Stimulated activated CD8-positive, alpha-beta memory T cell treated with anti-CD3 and anti-CD28 coated beads, Interleukin-7, amount 100 ng/mL, for 1 hour (primary cell): ENCODE results near the gene HSBP1L1.
"Not testable (repeated sequence)": the region's sequence is repeated elsewhere in the genome, so short reads cannot be mapped to it uniquely, and the experiment has no call there.

Source experiments
- DNase-seq, 2 donors: peaks; one replicate each; pipeline ENCODE4 v3.0.0-alpha.2; 2020; ENCODE audit warnings: low read depth in 2 of 2

The HSBP1L1 gene

DNA sequence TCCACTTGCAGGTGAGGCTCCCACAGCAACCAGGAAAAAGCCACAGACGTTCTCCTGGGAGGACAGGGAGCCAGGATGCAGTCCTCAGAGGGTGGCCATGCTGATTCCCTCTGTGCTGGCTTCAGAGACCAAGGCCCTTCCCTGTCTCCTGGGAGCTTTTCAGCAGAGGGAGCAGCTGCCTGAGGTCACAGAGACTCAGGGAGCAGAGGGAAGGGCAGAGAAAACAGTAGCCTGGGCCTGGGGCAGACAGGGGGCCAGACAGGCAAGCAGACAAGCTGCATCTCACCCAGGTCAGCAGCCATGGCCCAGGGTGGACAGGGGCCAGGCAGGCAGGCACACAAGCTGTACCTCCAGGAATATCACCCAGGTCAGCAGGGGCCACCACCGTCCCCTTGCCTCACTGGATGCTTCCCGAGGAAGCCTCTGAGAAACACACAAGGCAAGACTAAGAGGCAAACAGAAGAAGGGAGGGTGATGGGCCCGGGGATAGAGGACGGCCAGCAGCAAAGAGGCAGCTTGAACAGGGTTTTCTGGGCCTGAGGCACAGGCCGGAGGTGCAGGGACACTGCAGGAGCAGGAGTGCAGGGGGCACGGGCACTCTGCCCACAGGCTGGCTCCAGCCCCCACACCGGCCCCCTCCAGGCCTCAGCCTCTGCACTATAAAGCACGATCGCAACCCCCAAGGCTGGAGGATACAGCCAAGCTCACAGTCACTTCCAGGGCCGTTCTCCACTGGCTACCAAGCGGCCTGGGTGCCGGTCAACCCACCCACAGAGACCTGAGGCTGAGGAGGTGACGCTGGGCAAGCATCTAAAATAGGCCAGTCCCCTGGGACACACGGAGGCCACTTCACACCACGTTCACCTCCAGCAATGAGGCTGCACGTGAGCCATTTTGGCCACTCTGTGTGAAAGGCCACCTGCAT is 19.1 kb upstream of the HSBP1L1 start:
- no peak for DNase-seq

DNA sequence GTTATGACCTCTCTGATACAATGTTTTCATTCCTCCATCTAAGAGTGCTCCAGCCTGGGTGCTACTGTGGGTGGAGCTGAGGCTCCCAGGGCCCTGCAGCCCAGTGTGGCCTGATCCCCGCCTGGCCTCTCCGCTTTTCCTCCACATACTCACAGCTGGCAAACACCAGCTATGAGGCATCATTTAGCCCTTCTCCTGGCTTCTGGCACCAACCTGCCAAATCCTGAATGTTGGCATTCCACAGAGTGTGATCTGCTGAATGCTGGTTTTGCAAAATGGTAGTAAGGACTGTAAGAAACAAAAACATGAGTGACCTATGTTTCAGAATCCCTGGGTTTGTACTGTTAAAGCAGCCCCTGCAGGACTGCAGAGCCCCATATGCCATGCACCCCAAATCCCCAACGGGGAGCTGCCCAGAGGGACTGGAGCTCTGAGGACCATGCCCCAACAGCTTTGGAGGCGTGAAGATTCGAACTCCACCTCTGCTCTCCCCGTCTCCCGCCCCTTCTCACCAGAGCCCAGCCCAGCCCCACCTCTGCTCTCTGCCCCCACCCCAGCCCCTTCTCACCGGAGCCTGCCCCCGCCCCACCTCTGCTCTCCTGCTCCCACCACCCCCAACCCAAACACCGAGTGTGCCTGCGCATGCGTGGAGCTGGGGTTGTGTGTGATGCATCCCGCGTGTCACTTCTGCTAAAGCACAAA is 17.2 kb upstream of the HSBP1L1 start:
- DNase-seq = no peak

DNA sequence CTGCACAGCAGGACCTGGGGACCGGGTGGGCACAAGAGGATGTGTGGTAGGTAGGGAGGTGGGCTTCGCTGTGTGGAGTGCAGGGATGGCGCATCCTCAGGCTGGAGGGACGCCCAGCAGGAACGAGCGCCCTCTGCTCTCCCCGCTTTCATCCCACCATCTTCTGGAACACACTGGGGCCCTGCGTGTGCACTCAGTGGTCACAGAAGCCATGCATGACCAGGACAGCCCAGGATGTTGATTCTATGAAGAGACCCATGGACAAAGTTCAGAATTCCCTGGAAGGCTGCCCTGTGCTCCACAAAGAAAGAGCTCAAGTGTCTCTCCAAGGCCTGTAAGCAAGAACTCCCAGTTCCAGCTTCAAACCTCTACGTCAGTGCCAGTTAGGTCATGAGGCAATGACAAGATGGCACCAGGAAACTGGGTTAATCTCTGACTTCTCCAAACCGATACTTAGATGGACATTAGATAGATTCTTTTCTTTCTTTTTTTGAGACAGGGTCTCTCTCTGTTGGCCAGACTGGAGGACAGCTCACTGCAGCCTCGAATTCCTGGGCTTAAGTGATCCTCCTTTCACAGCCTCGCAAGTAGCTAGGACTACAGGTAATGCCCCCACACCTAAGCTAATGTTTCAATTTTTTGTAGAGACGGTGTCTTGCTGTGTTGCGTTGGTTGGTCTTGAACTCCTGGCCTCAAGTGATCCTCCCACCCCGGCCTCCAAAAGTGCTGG is 16.4 kb upstream of the HSBP1L1 start:
- DNase-seq = no peak

DNA sequence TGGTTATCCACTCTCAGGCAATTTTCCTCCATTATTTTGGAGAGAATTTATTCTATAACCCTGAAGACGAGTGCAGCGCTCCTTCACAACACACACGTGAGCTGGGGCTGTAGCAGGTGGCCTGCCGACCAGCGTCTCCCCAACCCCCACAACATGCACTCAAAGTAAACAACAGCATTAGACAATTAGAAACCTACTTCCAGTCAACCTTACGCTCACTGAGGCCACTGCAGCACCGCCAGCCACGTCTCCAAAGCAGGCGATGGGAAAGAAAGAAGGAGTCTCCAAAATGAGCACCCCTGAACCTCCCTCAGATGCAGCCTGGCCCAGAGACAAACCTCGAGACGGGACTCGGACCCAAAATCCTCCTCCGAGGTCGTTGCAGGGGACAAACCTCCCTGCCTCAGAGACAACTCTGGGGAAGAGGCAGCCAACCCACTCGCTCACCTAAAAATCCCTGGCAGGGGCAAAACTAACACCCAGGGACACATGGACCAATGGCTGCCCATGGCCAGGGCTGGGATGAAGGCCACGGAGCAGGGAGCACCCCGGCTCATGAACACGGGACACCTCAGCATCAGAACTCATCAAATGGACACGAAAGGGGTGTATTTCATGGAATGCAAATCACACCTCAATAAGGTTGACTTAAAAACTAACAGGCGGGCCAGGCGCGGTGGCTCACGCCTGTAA is 15.6 kb upstream of the HSBP1L1 start:
- DNase-seq = no peak

DNA sequence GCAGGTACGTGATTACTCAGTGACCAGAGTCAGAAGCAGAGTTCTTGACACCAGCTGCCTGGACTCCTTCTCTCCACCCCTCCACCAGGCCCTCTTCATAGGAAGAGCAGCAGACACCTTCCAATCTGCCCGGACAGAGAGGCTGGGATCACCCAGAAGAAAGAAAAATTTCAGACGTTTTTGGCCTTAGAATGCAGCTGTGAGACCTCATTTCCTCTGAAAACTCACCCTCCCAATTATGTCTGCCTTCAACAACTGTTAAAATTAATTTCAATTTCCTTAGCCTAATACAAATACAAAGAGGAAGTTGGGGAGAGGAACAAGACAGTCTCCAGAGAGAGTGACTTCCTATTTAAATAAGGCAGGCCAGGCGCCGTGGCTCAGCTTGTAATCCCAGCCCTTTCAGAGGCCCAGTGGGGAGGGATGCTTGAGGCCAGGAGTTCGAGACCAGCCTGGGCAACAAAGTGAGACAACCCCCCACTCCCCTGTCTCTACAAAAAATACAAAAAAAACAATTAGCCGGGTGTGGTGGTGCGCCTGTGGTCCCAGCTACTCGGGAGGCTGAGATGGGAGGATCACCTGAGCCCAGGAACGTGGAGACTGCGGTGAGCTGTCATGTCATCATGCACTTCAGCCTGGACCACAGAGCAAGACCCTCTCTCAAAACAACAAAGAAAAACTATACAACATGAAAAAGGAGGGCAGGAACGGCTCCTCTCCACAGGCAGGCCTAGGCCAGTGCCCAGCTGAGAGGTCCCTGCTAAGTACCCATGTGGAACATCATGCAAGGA is 14.6 kb upstream of the HSBP1L1 start:
- DNase-seq = no peak

DNA sequence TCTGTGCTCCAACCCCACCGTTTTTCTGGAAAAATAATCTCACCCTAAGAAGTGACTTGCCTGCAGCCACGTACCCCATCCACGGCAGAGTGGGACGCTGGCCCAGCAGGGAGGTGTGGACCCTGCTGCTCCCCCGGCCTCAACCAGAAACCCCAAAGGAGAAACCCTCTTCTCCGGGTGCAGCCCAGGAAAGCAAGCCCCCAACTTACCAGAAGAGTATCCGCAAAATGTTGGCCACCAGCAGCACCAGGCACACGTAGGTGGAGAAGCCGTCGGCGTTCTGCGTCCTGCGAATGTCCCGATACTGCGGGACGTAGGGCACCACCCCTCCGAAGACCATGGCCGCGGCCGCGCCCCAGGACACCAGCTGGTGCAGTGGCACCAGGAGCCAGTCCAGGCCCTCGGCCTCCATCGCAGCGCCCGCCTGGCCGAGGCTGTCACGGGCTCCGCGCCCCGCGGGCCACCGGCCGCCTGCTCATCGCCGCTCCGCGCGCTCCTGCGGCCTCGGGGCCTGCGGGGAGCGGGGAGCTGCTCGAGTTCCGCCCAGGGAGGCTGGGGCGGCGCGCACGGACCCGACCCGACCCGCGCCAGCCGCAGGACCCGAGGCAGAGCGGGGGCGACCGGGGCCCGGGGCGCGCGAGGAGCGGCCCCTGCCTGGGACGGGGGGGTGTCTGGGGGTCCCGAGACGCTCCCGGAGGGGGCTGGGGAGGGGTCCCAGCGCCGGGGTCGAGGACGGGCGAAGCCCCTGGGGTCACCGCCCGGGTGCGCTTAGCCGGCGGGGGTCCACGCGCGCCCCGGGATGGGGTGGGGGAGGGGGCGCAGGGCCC is 13.7 kb upstream of the HSBP1L1 start:
- DNase-seq = no peak

DNA sequence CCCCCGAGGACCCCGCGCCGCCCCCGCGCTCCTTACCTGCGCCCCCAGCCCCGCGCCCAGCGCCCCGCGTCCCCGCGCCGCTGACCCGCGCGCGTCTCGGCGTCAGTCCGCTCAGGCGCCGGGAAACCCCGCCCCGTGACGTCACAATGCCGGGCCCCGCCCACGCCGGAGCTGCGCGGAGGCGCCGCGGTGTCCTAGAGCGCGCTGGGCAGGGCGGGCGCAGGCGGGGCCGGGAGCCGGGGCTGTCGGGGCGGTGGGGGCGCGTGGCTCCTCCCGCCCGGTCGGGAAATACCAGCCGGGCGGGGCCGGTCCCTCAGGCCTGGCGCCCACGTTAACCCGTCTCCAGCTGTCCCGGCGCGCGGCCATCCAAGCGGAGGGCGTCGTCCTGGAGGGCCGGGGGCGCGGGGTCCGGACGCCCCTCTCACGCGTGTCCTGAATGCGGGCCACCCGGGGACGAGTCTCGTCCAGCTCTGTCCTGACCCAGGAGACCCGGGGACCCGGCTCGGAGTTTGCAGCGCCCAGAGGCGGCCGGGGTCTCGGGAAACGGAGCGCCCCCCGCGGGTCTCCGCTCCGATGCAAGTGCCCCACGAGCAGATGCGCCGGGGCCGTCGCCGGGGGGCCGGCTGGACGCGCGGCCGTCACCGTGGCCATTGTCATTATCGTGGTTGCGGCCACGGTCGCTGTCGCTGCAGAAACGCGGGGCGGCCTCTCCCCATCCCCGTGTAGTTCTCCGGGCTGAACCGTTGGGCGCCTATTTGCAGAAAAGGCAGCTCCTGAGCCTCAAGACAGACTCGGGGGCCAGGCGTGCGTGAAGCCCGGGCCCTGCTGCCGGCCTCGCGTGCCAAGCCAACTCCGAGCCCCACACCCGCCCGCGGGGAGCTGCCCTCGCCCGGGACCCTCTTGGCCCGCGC is 12.6 kb upstream of the HSBP1L1 start, which contains the start of gene SLC66A2:
TSS of gene SLC66A2 (minus strand) at position 109 of the 911 bp plus-strand sequence. CDS start 727 bp downstream, outside the sequence.
- peak; percentile 96 to 97 for DNase-seq

DNA sequence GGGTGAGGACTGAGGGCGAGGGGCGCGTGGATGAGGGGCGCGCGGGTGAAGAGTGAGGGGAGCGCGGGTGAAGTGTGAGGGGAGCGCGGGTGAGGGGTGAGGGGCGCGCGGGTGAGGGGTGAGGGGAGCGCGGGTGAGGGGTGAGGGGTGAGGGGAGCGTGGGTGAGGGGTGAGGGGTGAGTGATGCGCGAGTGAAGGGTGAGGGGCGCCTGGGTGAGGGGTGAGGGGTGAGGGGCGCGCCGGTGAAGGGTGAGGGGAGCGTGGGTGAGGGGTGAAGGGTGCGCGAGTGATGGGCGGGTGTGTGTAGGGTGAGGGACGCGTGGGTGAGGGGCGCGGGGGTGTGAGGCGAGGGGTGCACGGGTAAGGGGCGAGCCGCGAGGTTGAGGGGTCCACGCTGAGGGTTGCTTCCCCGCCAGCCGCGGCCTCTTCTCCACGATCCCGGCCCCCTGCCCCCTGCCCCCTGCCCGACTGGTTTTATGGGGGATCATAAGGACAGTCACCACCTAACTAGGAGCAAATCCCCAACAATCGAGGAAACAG is 11.9 kb upstream of the HSBP1L1 start:
- no peak for DNase-seq

DNA sequence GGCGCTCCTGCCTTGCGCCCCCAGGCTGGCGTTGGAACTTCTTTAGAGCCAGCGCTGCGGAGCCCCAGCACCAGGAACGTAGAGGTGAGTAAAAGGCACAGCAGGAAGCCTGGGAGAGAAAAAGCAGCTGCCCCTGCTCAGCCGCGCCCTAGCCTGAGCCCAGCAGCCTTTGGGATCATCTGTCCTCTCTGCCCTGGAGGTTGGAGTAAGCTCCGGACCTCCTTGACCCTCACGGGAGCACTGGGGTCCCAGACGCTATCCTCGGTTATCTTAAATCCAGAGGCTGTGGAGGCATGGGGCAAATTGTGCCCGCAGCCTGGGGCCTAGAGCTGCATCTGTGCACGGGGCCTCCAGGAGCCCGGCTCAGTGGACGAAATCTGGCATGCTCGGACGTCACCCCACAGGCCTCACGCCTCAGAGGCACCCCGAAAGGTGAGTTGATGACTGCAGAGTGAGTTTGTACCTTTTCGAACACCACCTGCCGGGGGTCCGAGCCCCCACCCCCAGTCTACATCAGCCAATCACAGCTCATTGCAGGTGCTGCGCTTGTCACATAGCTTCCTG is 11.4 kb upstream of the HSBP1L1 start:
- no peak for DNase-seq

DNA sequence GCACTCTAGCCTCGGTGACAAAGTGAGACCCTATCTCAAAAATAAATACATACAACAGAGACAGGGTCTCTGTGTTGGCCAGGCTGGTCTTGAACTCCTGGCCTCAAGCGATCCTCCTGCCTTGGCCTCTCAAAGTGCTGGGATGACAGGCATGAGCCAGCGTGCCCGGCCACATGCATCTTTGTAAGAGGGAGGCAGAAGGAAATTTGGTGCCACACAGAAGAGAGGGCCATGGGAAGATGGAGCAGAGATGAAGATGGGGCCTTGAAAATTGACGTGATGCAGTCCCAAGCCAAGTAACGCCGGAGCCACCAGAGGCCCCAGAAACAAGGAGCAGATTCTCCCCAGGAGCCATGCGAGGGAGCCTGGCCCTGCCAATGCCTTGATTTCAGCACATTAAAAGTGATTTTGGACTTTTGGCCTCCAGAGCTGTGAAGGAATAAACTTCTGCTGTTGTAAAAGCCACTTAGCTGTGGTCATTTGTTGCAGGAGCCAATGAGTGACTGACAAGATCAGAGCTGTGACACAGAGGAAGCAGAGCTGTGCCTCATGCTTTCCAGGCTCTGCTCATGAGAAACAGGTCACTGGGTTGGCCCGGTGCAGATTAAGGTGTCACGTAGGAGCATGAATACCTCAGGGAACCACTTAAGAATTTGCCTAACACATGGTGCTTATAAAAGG is 10.3 kb upstream of the HSBP1L1 start:
- DNase-seq = no peak

DNA sequence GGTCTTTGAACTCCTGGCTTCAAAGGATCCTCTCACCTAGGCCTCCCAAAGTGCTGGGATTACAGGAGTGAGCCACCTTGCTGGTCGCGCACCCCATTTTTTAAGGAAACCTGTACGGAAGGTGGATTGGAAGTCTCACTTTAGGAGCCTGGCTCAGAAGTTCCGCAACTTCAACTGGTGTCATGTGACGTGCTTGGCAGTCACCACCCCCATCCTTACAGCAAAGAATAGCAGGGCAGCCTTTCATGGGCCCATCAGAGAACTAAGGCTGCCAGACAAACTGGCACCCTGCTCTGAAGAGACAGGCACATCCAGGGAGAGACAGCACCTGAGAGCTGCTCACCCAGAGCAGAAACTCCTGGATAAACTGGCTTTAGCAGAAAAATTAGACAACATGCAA is 9.7 kb upstream of the HSBP1L1 start:
- DNase-seq = no peak

DNA sequence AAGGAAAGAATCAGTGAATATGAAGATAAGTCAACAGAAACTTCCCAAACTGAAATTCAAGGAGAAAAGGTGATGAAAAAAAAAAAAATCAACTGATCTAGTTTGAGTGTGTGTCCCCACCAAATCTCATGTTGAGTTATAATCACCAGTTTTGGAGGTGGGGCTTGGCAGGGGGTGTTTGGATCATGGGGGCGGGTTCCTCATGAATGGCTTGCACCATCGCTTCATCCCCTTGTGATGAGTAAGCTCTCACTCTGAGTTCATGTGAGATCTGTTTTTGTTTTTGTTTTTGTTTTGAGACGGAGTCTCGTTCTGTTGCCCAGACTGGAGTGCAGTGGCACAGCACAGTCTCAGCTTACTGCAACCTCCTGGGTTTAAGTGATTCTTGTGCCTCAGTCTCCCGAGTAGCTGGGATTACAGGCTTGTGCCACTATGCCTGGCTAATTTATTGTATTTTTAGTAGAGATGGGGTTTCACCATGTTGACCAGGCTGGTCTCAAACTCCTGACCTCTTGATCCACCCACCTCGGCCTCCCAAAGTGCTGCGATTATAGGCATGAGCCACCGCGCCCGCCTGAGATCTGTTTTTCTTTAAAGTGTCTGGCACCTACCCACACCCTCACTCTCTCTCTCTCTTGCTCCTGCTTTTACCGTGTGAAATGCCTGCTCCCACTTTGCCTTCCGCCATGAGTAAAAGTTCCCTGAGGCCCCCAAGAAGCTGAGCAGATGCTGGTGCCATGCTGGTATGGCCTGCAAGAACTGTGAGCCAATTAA is 9.0 kb upstream of the HSBP1L1 start:
- no peak for DNase-seq

DNA sequence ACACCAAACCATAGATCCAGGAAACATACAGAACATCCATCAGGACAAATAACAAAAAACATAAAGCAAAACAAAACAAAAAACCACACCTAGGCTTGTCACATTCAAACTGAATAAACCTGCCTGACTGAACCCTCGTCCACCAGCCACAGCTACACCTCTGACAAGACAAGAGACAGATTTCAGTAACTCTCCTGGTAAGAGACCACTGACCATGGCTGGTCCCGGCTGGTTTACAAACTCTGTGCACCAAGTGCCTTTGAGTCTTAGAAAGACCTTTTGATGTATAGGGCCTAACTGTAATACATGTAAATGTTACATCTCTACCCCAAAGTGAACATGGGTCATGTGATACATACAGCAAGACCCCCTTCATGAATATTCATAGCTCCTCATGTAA is 8.2 kb upstream of the HSBP1L1 start:
- no peak for DNase-seq

DNA sequence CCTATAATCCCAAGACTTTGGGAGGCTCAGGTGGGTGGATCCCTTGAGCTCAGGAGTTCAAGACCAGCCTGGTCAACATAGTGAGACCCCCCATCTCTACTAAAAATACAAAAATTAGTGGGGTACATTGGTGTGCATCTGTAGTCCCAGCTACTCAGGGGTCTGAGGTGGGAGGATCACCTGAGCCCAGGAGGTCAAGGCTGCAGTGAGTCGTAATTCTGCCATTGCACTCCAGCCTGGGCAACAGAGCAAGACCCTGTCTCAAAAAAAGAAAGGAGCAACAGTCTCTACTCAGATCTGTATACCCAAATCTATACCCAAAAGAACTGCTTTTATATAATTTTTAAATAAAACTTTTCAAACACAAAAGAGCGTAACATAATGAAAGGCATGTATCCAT is 5.5 kb upstream of the HSBP1L1 start:
- DNase-seq = no peak

DNA sequence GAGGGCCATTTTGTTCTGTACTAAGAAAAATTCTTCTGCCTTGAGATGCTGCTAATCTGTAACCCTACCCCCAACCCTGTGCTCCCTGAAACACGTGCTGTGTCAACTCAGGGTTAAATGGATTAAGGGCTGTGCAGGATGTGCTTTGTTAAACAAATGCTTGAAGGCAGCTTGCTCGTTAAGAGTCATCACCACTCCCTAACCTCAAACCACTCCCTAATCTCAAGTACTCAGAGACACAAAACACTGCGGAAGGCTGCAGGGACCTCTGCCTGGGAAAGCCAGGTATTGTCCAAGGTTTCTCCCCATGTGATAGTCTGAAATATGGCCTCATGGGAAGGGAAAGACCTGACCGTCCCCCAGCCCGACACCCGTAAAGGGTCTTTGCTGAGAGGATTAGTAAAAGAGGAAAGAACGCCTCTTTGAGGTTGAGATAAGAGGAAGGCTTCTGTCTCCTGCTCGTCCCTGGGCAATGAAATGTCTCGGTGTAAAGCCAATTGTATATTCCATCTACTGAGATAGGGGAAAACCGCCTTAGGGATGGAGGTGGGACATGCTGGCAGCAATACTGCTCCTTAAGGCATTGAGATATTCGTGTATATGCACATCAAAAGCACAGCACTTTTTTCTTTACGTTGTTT is 4.2 kb upstream of the HSBP1L1 start:
- not testable (repeated sequence) for DNase-seq

DNA sequence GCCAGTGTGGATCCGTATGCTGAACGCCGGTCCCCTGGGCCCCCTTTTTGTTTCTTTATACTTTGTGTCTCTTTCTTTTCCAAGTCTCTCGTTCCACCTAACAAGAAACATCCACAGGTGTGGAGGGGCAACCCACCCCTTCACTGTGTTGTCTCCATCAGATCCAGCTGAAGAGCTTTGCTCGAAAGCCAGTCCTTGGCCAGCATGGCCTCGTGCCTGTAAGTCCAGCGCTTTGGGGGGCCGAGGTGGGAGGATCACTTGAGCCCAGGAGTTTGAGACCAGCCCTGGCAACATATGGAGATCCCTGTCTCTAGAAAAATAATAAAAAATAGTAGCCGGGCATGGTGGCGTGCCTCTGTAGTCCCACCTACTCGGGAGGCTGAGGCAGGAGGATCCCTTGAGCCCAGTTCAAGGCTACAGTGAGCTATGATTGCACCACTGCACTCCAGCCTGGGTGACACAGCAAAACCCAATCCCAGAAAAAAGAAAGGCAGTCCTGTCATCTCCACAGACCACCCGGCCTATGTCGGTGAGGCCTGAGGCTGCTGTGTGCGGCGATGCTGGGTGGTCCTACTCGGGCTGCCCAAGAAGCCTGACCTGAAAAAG is 3.4 kb upstream of the HSBP1L1 start:
- DNase-seq = no peak
